Esophagus squamous epithelium (tissue), 5 donors: ENCODE measurements around the gene KPNA3. TPM values are rescaled to one million over a fixed set of nuclear protein-coding genes. Genes with fewer than 3 reads are reported as not detected.
"Not testable (repeated sequence)": the region's sequence is repeated elsewhere in the genome, so short reads cannot be mapped to it uniquely, and the experiment has no call there.

Experiments used
- DNase-seq: peaks from one replicate; lab custom pipeline; 2025; lab: John Stamatoyannopoulos, UW
- H3K27ac ChIP-seq, 4 donors: fragments of 200-600 bp; sonication (generic); one replicate each; pipeline ENCODE4 v1.5.1; 2016 to 2019; ENCODE audit warnings: mild to moderate bottlenecking in 1 of 4
- H3K27me3 ChIP-seq, 4 donors: fragments of 200-600 bp; sonication (generic); 1 replicate in 3 of 4; 2 replicates in 1 of 4; pipeline versions ENCODE4 v1.5.1 to v1.6.0; 2017 to 2021; ENCODE audit warnings: antibody characterized with exemption in 1 of 4
- H3K36me3 ChIP-seq, 3 donors: fragments of 200-600 bp; sonication (generic); one replicate each; pipeline ENCODE4 v1.5.1; 2016 to 2019
- H3K4me1 ChIP-seq, 3 donors: fragments of 200-600 bp; sonication (generic); one replicate each; pipeline ENCODE4 v1.5.1; 2017 to 2019
- H3K4me3 ChIP-seq, 4 donors: fragments of 200-600 bp; sonication (generic); 1 replicate in 3 of 4; 2 replicates in 1 of 4; pipeline ENCODE4 v1.5.1; 2016 to 2019; ENCODE audit warnings: mild to moderate bottlenecking in 2 of 4, moderate library complexity in 1 of 4
- H3K9me3 ChIP-seq, 3 donors: fragments of 200-600 bp; sonication (generic); one replicate each; pipeline ENCODE4 v1.5.1; 2016 to 2019
- POLR2A ChIP-seq, 4 donors: fragments of 450-650 bp; IDR thresholded peaks; one replicate each; pipeline ENCODE4 v1.6.1; 2017; ENCODE audit warnings: antibody characterized with exemption in 4 of 4, mild to moderate bottlenecking in 4 of 4, moderate library complexity in 3 of 4
- WGBS, 2 donors: methylation state at CpG; one replicate each; pipeline ENCODE4 v1.1.5; 2018; 5-methylcytosine and 5-hydroxymethylcytosine counted together
- intact Hi-C: fragments of 100-400 bp; cut with DNase I; formaldehyde crosslinking; loops from one replicate; pipeline ENCODE4 v1.15.0; 2022
- total RNA-seq, 4 donors: library from RNA; depleted of rRNA; stranded (reverse); fragments of >200 nt; gene quantifications; one replicate each; pipeline ENCODE4 v1.1.0, GENCODE V29; 2016
- TF ChIP-seq, protein P1 (sequence below), 6 experiments: fragments of 450-650 bp in 4 of 6; fragments of 200-600 bp in 2 of 6; sonication (generic) in 2 of 6; IDR thresholded peaks; one replicate each; pipeline ENCODE4 v1.5.1; 2016 to 2019; ENCODE audit warnings: antibody characterized with exemption in 6 of 6, mild to moderate bottlenecking in 4 of 6, moderate library complexity in 4 of 6
- donor health status: DM: yes; HTN: yes; CAD: no.

Gene KPNA3
- total RNA-seq, 4 donors from 2014 or later: 19.7 to 35.0 (median 25.4) TPM

DNA sequence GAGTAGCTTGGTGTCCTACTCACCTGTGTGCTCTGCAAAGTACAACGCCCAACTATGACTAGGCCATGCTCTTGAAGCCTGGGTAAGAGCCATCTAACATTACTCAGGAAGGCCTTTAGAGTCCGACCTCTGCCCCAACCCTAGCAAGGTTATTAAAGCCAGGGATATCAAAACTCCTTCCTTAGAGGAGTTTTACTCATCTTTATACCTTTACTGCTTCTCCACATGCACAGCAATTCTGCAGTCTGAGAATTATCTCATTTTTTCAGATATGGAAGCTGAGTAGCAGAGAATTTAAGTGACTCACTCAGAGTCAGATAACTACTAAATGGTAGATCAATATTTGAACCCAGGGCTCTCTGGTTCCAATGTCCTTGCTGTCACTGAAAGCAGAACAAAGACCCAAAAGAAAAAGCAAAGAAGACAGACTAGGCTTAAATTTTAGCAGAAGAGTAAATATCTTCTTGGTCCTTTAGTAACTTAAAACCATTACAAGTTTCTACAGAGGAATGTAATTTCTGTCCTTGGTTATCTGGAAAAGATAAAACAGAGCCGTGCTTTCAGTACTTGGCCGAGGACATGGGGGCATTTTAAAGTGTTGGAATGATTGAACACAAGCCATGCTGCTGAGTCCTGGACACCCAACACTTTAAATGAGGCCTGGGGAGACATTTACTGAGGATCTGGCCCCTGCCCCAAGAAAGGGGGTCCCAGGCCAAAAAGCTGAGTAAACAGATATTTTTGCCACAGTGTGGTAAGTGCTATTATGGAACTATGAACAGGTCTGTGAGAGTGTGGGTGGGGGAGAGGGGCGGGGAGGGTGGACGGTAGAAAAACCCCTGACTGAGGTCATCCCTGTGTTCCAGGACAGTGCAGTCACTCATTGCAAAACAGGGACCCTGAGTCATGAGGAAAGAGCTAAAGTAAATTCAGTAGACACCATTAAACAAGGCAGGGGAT lies 18.4 kb upstream of the KPNA3 start:
- DNase-seq: no peak
- WGBS, 2 donors: 67 to 74% methylated on average over 6 of the region's 6 CpGs
- Histone ChIP-seq H3K27me3 (peaks cover 0 to 15% (median 0%) of the 10 kb centered on the region in 4 donors), H3K4me3 (no peak overlapping the region), H3K36me3 (no peaks in the 10 kb centered on the region), H3K27ac (no peak overlapping the region), H3K9me3 (no peaks in the 10 kb centered on the region), H3K4me1 (no peaks in the 10 kb centered on the region)
- TF ChIP-seq POLR2A (IDR thresholded peaks at IDR 0.05): no peak
- TF ChIP-seq, protein P1, sequence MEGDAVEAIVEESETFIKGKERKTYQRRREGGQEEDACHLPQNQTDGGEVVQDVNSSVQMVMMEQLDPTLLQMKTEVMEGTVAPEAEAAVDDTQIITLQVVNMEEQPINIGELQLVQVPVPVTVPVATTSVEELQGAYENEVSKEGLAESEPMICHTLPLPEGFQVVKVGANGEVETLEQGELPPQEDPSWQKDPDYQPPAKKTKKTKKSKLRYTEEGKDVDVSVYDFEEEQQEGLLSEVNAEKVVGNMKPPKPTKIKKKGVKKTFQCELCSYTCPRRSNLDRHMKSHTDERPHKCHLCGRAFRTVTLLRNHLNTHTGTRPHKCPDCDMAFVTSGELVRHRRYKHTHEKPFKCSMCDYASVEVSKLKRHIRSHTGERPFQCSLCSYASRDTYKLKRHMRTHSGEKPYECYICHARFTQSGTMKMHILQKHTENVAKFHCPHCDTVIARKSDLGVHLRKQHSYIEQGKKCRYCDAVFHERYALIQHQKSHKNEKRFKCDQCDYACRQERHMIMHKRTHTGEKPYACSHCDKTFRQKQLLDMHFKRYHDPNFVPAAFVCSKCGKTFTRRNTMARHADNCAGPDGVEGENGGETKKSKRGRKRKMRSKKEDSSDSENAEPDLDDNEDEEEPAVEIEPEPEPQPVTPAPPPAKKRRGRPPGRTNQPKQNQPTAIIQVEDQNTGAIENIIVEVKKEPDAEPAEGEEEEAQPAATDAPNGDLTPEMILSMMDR (IDR thresholded peaks at IDR 0.05): no peak
- intact Hi-C loops: no loop called here

DNA sequence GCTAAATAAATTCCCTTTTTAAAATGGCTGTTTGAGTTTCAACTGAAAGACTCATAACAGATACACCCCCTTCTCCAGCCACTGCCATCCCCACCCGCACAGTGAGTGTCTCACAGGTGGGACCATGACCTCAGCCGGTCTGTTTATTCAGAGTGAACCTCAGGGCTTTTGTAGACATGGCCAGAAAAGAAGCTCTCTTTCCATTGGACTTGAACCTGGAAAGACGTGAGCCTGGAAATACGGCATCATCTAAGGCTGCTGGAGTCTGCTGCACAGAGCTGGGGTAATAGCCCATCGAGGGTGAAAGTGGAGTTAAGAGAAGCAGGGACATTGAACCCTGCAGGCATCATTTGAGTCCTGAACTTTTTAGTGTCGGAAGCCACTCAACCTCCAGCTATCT lies 15.2 kb upstream of the KPNA3 start:
- no peak for DNase-seq
- intact Hi-C loops: no loop called here
- no peaks in the 10 kb centered on the region for H3K4me1 ChIP-seq
- H3K27ac ChIP-seq: no peak overlapping the region
- H3K9me3 ChIP-seq: no peaks in the 10 kb centered on the region
- H3K27me3 ChIP-seq: peaks cover 0 to 10% (median 0%) of the 10 kb centered on the region in 4 donors
- no peak overlapping the region for H3K4me3 ChIP-seq
- H3K36me3 ChIP-seq: no peaks in the 10 kb centered on the region
- no peak for TF ChIP-seq POLR2A (IDR thresholded peaks at IDR 0.05)
- TF ChIP-seq, protein P1 (IDR thresholded peaks at IDR 0.05): no peak
- WGBS, 2 donors: 72 to 82% methylated on average over 4 to 5 of the region's 6 CpGs

DNA sequence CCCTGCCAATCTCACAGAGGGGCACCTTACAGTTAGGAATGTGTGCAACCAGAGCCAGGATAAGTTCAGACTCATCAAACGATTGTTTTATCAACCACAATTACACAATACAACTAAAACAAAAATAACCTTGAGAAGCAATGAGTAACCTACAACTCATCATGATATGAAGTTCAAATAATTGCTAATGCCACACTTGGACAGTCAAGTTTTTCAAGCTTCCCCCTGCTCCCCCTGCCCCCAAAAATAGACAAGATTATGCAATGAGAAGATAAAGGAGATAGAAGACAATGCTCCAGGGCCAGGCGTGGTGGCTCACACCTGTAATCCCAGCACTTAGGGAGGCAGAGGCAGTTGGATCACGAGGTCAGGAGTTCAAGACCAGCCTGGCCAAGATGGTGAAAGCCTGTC lies 13.6 kb upstream of the KPNA3 start:
- TF ChIP-seq, protein P1 (IDR thresholded peaks at IDR 0.05): no peak
- TF ChIP-seq POLR2A (IDR thresholded peaks at IDR 0.05): no peak
- Histone ChIP-seq H3K36me3 (no peaks in the 10 kb centered on the region), H3K4me3 (no peak overlapping the region), H3K27ac (no peak overlapping the region), H3K4me1 (no peaks in the 10 kb centered on the region), H3K27me3 (peaks cover 0 to 10% (median 0%) of the 10 kb centered on the region in 4 donors), H3K9me3 (no peaks in the 10 kb centered on the region)
- intact Hi-C loops: no loop called here
- no peak for DNase-seq
- WGBS, 2 donors: 22 to 32% methylated on average over 3 of the region's 3 CpGs

DNA sequence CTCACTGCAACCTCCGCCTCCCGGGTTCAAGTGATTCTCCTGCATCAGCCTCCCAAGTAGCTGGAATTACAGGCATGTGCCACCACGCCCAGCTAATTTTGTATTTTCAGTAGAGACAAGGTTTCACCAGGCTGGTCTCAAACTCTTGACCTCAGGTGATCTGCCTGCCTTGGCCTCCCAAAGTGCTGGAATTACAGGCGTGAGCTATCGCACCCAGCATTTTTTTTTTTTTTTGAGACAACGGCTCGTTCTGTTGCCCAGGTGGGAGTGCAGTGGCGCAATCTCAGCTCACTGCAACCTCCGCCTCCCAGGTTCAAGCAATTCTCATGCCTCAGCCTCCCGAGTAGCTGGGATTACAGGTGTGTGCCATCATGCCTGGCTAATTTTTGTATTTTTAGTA lies 10.6 kb upstream of the KPNA3 start:
- intact Hi-C loops, H3K4me1 ChIP-seq, H3K9me3 ChIP-seq, DNase-seq, H3K4me3 ChIP-seq, H3K36me3 ChIP-seq, H3K27me3 ChIP-seq, H3K27ac ChIP-seq: not testable (repeated sequence)
- WGBS, 2 donors: 86 to 94% methylated on average over 8 to 10 of the region's 10 CpGs

DNA sequence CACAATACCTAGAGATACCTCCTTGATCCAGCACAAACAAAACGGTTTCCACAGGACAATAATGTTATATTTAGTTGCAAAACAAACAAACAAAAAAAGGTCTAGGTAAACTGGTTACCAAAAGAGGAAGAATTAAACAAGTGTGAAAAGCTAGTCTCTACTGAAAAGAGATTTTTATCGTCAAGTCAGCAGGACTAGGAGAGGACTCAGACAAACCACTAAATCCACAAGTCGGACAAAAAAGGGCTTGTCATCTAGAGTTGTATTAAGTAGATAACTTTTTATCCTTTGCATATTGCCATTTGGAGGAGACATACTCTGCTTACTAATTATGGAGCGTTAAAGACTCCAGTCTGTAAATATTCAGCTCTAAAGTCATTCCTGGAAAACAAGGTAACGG lies 9.9 kb upstream of the KPNA3 start:
- Histone ChIP-seq H3K27me3 (no peaks in the 10 kb centered on the region), H3K9me3 (no peaks in the 10 kb centered on the region), H3K4me3 (no peak overlapping the region), H3K27ac (no peak overlapping the region), H3K36me3 (no peaks in the 10 kb centered on the region), H3K4me1 (no peaks in the 10 kb centered on the region)
- no peak for DNase-seq
- 62 to 87% methylated on average over 4 to 5 of the region's 5 CpGs for WGBS, 2 donors
- no peak for TF ChIP-seq POLR2A (IDR thresholded peaks at IDR 0.05)
- intact Hi-C loops: no loop called here
